ENCODE results near the gene ATP5ME. TPM values are rescaled to one million over a fixed set of nuclear protein-coding genes. Genes with fewer than 3 reads are reported as not detected.

Gene ATP5ME
- total RNA-seq, 1 experiment from 2014 or later: 330 TPM

DNA sequence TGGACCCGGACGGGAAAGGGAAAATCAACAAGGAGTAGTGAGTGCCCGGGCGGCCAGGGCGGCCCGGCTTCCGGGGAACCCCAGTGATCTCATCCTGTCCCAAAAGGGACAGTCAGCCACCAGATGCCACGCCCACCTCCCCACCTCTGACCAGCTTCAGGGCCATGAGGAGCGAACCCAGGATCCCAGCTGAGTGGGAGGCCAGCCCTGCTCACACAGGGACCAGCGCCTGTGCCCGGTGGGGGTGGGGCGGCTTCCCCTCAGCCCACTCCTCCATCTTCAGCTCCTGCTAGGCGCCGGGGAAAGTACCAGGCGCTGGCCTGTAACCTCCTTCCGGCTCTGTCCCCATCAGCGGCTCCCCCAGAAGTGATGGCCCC is 6.5 kb upstream of the ATP5ME start:
- Histone ChIP-seq H3K9me2 (ENCODE audit: insufficient read depth) (no peaks in the 10 kb centered on the region), H3K9ac (ENCODE audit: low read length) (no peak overlapping the region), H2AFZ (ENCODE audit: low read depth, low read length, poor library complexity, severe bottlenecking) (no peak overlapping the region), H3K9me3 (ENCODE audit: control insufficient read depth in 1 of 2, insufficient read depth in 1 of 2, low read depth in 1 of 2, low read length in 2 of 2) (no peaks in the 10 kb centered on the region), H3K4me2 (ENCODE audit: low read length) (no peak overlapping the region), H3K27me3 (ENCODE audit: insufficient read depth, low read length) (no peaks in the 10 kb centered on the region), H3K4me3 (replicated peaks in 1 of 2; ENCODE audit: low read depth in 1 of 2, low read length in 2 of 2) (no peak overlapping the region), H3K36me3 (ENCODE audit: control insufficient read depth in 1 of 2, insufficient read depth in 2 of 2, low read length in 2 of 2) (no peaks in the 10 kb centered on the region), H3K27ac (ENCODE audit: low read depth, low read length) (no peak overlapping the region; the same call in 1 of the 2 replicates), H3K4me1 (ENCODE audit: control insufficient read depth in 1 of 2, insufficient read depth in 2 of 2, low read length in 2 of 2) (peaks cover 20 to 53% of the 10 kb centered on the region in 2 experiments), H3K79me2 (ENCODE audit: insufficient read depth, low read length) (no peaks in the 10 kb centered on the region), H4K20me1 (ENCODE audit: insufficient read depth) (no peaks in the 10 kb centered on the region)
- ChIA-PET CTCF (no interaction called here), RAD21 (ENCODE audit: low non-redundant PET in 1 of 2, low total read pairs in 2 of 2, uncharacterized antibody in 2 of 2, unreplicated experiment in 2 of 2) (no interaction called here), POLR2A (no interaction called here)
- TF ChIP-seq SIN3A (IDR thresholded peaks at IDR 0.05; ENCODE audit: low read depth) (no peak), EZH2phosphoT487 (IDR thresholded peaks at IDR 0.05; ENCODE audit: borderline replicate concordance) (no peak), RAD21 (IDR thresholded peaks at IDR 0.05; ENCODE audit: low read depth) (no peak), EZH2 (IDR thresholded peaks at IDR 0.05) (no peak), ZFX (IDR thresholded peaks at IDR 0.05) (no peak), JUND (IDR thresholded peaks at IDR 0.05) (no peak), POLR2A (IDR thresholded peaks at IDR 0.05; ENCODE audit: borderline replicate concordance, extremely low read depth, insufficient read depth, insufficient read length) (no peak), ELF1 (IDR thresholded peaks at IDR 0.05; ENCODE audit: borderline replicate concordance, low read depth) (no peak), ZNF274 (IDR thresholded peaks at IDR 0.05; ENCODE audit: low read depth, low read length) (no peak), FOSL1 (IDR thresholded peaks at IDR 0.05; ENCODE audit: low read depth) (no peak), YY1 (IDR thresholded peaks at IDR 0.05; ENCODE audit: extremely low read depth, insufficient replicate concordance, low read depth, low read length) (no peak), EGR1 (IDR thresholded peaks at IDR 0.05; ENCODE audit: low read depth) (no peak), CBX3 (IDR thresholded peaks at IDR 0.05; ENCODE audit: low read depth) (no peak), SP1 (IDR thresholded peaks at IDR 0.05; ENCODE audit: low read depth) (no peak), POLR2AphosphoS5 (IDR thresholded peaks at IDR 0.05; ENCODE audit: low read depth, low read length) (no peak), CEBPB (IDR thresholded peaks at IDR 0.05; ENCODE audit: low read depth) (no peak)
- TF ChIP-seq, protein P1, sequence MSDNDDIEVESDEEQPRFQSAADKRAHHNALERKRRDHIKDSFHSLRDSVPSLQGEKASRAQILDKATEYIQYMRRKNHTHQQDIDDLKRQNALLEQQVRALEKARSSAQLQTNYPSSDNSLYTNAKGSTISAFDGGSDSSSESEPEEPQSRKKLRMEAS (IDR thresholded peaks at IDR 0.05): no peak
- TF ChIP-seq, protein P2, sequence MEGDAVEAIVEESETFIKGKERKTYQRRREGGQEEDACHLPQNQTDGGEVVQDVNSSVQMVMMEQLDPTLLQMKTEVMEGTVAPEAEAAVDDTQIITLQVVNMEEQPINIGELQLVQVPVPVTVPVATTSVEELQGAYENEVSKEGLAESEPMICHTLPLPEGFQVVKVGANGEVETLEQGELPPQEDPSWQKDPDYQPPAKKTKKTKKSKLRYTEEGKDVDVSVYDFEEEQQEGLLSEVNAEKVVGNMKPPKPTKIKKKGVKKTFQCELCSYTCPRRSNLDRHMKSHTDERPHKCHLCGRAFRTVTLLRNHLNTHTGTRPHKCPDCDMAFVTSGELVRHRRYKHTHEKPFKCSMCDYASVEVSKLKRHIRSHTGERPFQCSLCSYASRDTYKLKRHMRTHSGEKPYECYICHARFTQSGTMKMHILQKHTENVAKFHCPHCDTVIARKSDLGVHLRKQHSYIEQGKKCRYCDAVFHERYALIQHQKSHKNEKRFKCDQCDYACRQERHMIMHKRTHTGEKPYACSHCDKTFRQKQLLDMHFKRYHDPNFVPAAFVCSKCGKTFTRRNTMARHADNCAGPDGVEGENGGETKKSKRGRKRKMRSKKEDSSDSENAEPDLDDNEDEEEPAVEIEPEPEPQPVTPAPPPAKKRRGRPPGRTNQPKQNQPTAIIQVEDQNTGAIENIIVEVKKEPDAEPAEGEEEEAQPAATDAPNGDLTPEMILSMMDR (IDR thresholded peaks at IDR 0.05 in 2 of 3, conservative IDR thresholded peaks at IDR 0.05 in 1 of 3; ENCODE audit: borderline replicate concordance in 1 of 3, insufficient read depth in 1 of 3, low read depth in 2 of 3, low read length in 2 of 3): no peak
- TF ChIP-seq, protein P3, sequence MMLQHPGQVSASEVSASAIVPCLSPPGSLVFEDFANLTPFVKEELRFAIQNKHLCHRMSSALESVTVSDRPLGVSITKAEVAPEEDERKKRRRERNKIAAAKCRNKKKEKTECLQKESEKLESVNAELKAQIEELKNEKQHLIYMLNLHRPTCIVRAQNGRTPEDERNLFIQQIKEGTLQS (IDR thresholded peaks at IDR 0.05): no peak
- TF ChIP-seq, protein P4, sequence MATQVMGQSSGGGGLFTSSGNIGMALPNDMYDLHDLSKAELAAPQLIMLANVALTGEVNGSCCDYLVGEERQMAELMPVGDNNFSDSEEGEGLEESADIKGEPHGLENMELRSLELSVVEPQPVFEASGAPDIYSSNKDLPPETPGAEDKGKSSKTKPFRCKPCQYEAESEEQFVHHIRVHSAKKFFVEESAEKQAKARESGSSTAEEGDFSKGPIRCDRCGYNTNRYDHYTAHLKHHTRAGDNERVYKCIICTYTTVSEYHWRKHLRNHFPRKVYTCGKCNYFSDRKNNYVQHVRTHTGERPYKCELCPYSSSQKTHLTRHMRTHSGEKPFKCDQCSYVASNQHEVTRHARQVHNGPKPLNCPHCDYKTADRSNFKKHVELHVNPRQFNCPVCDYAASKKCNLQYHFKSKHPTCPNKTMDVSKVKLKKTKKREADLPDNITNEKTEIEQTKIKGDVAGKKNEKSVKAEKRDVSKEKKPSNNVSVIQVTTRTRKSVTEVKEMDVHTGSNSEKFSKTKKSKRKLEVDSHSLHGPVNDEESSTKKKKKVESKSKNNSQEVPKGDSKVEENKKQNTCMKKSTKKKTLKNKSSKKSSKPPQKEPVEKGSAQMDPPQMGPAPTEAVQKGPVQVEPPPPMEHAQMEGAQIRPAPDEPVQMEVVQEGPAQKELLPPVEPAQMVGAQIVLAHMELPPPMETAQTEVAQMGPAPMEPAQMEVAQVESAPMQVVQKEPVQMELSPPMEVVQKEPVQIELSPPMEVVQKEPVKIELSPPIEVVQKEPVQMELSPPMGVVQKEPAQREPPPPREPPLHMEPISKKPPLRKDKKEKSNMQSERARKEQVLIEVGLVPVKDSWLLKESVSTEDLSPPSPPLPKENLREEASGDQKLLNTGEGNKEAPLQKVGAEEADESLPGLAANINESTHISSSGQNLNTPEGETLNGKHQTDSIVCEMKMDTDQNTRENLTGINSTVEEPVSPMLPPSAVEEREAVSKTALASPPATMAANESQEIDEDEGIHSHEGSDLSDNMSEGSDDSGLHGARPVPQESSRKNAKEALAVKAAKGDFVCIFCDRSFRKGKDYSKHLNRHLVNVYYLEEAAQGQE (IDR thresholded peaks at IDR 0.05; ENCODE audit: low read depth): no peak
- intact Hi-C loops (cut with micrococcal nuclease): no loop called here
- BruUV-seq (replicated peaks): no TSS peak
- no peak for ATAC-seq
- no peak for DNase-seq (ENCODE audit: low read depth, low spot score)
